H9 (cell line): ENCODE results near the gene SLCO1B1. TPM values are rescaled to one million over a fixed set of nuclear protein-coding genes. Genes with fewer than 3 reads are reported as not detected.
A peak's percentile ranks its signal among the peaks of the same experiment; 100 is the strongest.

ENCODE experiments used
- DNase-seq: peaks from one replicate; pipeline ENCODE4 v3.0.0-alpha.2; 2017
- H2AFZ ChIP-seq: one replicate; pipeline ENCODE4 v1.6.1; 2013; ENCODE audit warnings: mild to moderate bottlenecking, low read length, control low read depth, moderate library complexity
- H2AK5ac ChIP-seq: 2 replicates; pipeline ENCODE4 v1.6.1; 2013; ENCODE audit warnings: low read length, control low read depth, mixed read lengths; ENCODE audit not compliant: insufficient read length
- H2BK120ac ChIP-seq: one replicate; pipeline ENCODE4 v1.6.1; 2013; ENCODE audit warnings: low read depth, mild to moderate bottlenecking, low read length, control low read depth, inconsistent platforms; ENCODE audit not compliant: poor library complexity, severe bottlenecking
- H2BK12ac ChIP-seq: 2 replicates; pipeline ENCODE4 v1.6.1; 2013; ENCODE audit warnings: low read length, control low read depth, mixed read lengths, low read depth; ENCODE audit not compliant: insufficient read length
- H2BK15ac ChIP-seq: 2 replicates; pipeline ENCODE4 v1.6.1; 2013; ENCODE audit warnings: low read depth, low read length, control low read depth
- H2BK20ac ChIP-seq: one replicate; pipeline ENCODE4 v1.6.1; 2013; ENCODE audit warnings: low read depth, mild to moderate bottlenecking, low read length, control low read depth, inconsistent platforms; ENCODE audit not compliant: poor library complexity, severe bottlenecking
- H2BK5ac ChIP-seq: 2 replicates; pipeline ENCODE4 v1.6.1; 2013; ENCODE audit warnings: low read length, control low read depth, mixed read lengths; ENCODE audit not compliant: insufficient read length
- H3K14ac ChIP-seq: 2 replicates; pipeline ENCODE4 v1.6.1; 2013; ENCODE audit warnings: low read length, control low read depth; ENCODE audit not compliant: insufficient read depth
- H3K18ac ChIP-seq: 2 replicates; pipeline ENCODE4 v1.6.1; 2013; ENCODE audit warnings: low read depth, mild to moderate bottlenecking, mixed read lengths, low read length, control low read depth; ENCODE audit not compliant: insufficient read length
- H3K23ac ChIP-seq: 2 replicates; pipeline ENCODE4 v1.6.1; 2013; ENCODE audit warnings: low read length, control low read depth, mixed read lengths, low read depth; ENCODE audit not compliant: insufficient read length
- H3K23me2 ChIP-seq: 2 replicates; pipeline ENCODE4 v1.6.1; 2013; ENCODE audit warnings: low read depth, mild to moderate bottlenecking, mixed read lengths, low read length, control low read depth; ENCODE audit not compliant: insufficient read length, poor library complexity, severe bottlenecking
- H3K27ac ChIP-seq: 2 replicates; pipeline ENCODE4 v1.5.1; 2013; ENCODE audit warnings: low read length, control low read depth, mixed read lengths, low read depth; ENCODE audit not compliant: insufficient read length
- H3K27me3 ChIP-seq: 2 replicates; pipeline ENCODE4 v1.6.1; 2013; ENCODE audit warnings: low read length, control low read depth, inconsistent platforms; ENCODE audit not compliant: insufficient read depth
- H3K4ac ChIP-seq: 2 replicates; pipeline ENCODE4 v1.6.1; 2013; ENCODE audit warnings: low read depth, mild to moderate bottlenecking, control low read depth, inconsistent platforms, low read length, moderate library complexity
- H3K4me1 ChIP-seq: 2 replicates; pipeline ENCODE4 v1.6.1; 2013; ENCODE audit warnings: low read length, control low read depth, inconsistent platforms; ENCODE audit not compliant: insufficient read depth
- H3K4me2 ChIP-seq: 2 replicates; pipeline ENCODE4 v1.6.1; 2013; ENCODE audit warnings: low read length, control low read depth, mixed read lengths; ENCODE audit not compliant: insufficient read length, insufficient read depth
- H3K56ac ChIP-seq: 2 replicates; pipeline ENCODE4 v1.6.1; 2013; ENCODE audit warnings: low read depth, mild to moderate bottlenecking, mixed read lengths, low read length, control low read depth; ENCODE audit not compliant: insufficient read length
- H3K79me1 ChIP-seq: 2 replicates; pipeline ENCODE4 v1.6.1; 2013; ENCODE audit warnings: low read depth, mild to moderate bottlenecking, moderate library complexity, low read length, control low read depth, inconsistent platforms; ENCODE audit not compliant: insufficient read depth, poor library complexity, severe bottlenecking
- H3K79me2 ChIP-seq: 2 replicates; pipeline ENCODE4 v1.6.1; 2013; ENCODE audit warnings: low read length, control low read depth, inconsistent platforms; ENCODE audit not compliant: insufficient read depth
- H3K9ac ChIP-seq: 2 replicates; pipeline ENCODE4 v1.6.1; 2013; ENCODE audit warnings: low read length, control low read depth, mixed read lengths; ENCODE audit not compliant: insufficient read length; ENCODE audit errors: extremely low read depth
- H3K9me3 ChIP-seq: one replicate; pipeline ENCODE4 v1.6.1; 2013; ENCODE audit warnings: low read depth, low read length, inconsistent platforms; ENCODE audit not compliant: control insufficient read depth
- H3T11ph ChIP-seq: one replicate; pipeline ENCODE4 v1.6.1; 2013; ENCODE audit warnings: mild to moderate bottlenecking, low read length, control low read depth, inconsistent platforms
- H4K20me1 ChIP-seq: one replicate; pipeline ENCODE4 v1.6.1; 2013; ENCODE audit not compliant: control insufficient read depth, insufficient read length, insufficient read depth
- H4K5ac ChIP-seq: 2 replicates; pipeline ENCODE4 v1.6.1; 2013; ENCODE audit warnings: low read depth, mild to moderate bottlenecking, mixed read lengths, low read length, control low read depth; ENCODE audit not compliant: insufficient read length
- H4K8ac ChIP-seq: replicated peaks from 2 replicates; pipeline ENCODE4 v1.6.1; 2013; ENCODE audit warnings: low read length, control low read depth, mixed read lengths, low read depth; ENCODE audit not compliant: insufficient read length
- H4K91ac ChIP-seq: 2 replicates; pipeline ENCODE4 v1.6.1; 2013; ENCODE audit warnings: low read depth, mild to moderate bottlenecking, moderate library complexity, mixed read lengths, low read length, control low read depth; ENCODE audit not compliant: insufficient read length
- H3K27ac Mint-ChIP-seq, 3 experiments: 2 replicates in 2 of 3; 3 replicates in 1 of 3; pipeline ENCODE4 v1.8.0; 2020 to 2021; ENCODE audit warnings: mixed read lengths in 3 of 3, mild to moderate bottlenecking in 1 of 3, moderate library complexity in 1 of 3
- H3K27me3 Mint-ChIP-seq: 2 replicates; pipeline ENCODE4 v1.8.0; 2021; ENCODE audit warnings: low read depth, mild to moderate bottlenecking, moderate library complexity, mixed read lengths
- H3K36me3 Mint-ChIP-seq, 3 experiments: 2 replicates in 2 of 3; 3 replicates in 1 of 3; pipeline ENCODE4 v1.8.0; 2020 to 2021; ENCODE audit warnings: low read depth in 3 of 3, mixed read lengths in 3 of 3; ENCODE audit not compliant: insufficient read depth in 1 of 3
- H3K4me1 Mint-ChIP-seq, 2 experiments: 2 replicates each; pipeline ENCODE4 v1.8.0; 2020; ENCODE audit warnings: mixed read lengths in 2 of 2
- H3K4me3 Mint-ChIP-seq, 2 experiments: 2 replicates in 1 of 2; 3 replicates in 1 of 2; pipeline ENCODE4 v1.8.0; 2020 to 2021; ENCODE audit warnings: mild to moderate bottlenecking in 2 of 2, mixed read lengths in 2 of 2, moderate library complexity in 1 of 2
- H3K9me3 Mint-ChIP-seq, 2 experiments: 2 replicates in 1 of 2; 3 replicates in 1 of 2; pipeline ENCODE4 v1.8.0; 2020; ENCODE audit warnings: mild to moderate bottlenecking in 2 of 2, mixed read lengths in 2 of 2, moderate library complexity in 1 of 2
- CTCF ChIP-seq: fragments of 200-600 bp; sonication (generic); conservative IDR thresholded peaks from 3 replicates; pipeline ENCODE4 v1.8.0; 2021; ENCODE audit warnings: antibody characterized with exemption, mild to moderate bottlenecking
- WGBS: extraction: QIAGEN DNeasy Blood & Tissue Kit; methylation state at CpG from one replicate; pipeline ENCODE4 v1.1.7; 2013; ENCODE audit warnings: missing lambda C conversion rate, low lambda C conversion rate, mixed read lengths; ENCODE audit not compliant: insufficient read length; ENCODE audit errors: extremely low coverage; 5-methylcytosine and 5-hydroxymethylcytosine counted together
- total RNA-seq: library from RNA; stranded (reverse); gene quantifications from 2 replicates; pipeline ENCODE4 v1.2.1, GENCODE V29; 2021

The SLCO1B1 gene
- total RNA-seq, 1 experiment from 2014 or later = 0.09 TPM

- no peak overlapping the region for H4K5ac ChIP-seq
- no peaks in the 10 kb centered on the region for H3K27me3 ChIP-seq
- DNase-seq = no peak
- no peaks in the 10 kb centered on the region for H3K9me3 ChIP-seq
- H3K56ac ChIP-seq = no peak overlapping the region
- Mint-ChIP-seq H3K4me1 (peaks cover 3% of the 10 kb centered on the region in 2 experiments; a peak in 2 of 4 replicates), H3K9me3 (peaks cover 0 to 2% of the 10 kb centered on the region in 2 experiments; a peak in 2 of 5 replicates), H3K36me3 (no peaks in the 10 kb centered on the region; a peak in 1 of 7 replicates), H3K27ac (peak overlapping the region in 1 of 3 experiments; percentile 87; a peak in 1 of 7 replicates), H3K27me3 (no peaks in the 10 kb centered on the region), H3K4me3 (no peak overlapping the region)
- H2AK5ac ChIP-seq = no peak overlapping the region
- no CpG with 5 or more reads among the region's 5 CpGs for WGBS
- H2AFZ ChIP-seq = no peak overlapping the region
- no peak overlapping the region for H2BK120ac ChIP-seq
- H2BK20ac ChIP-seq = no peak overlapping the region
- no peak for TF ChIP-seq CTCF
- no peaks in the 10 kb centered on the region for H3K23me2 ChIP-seq
- H3K4ac ChIP-seq = no peak overlapping the region
- H2BK5ac ChIP-seq = no peak overlapping the region
- H3K9ac ChIP-seq = no peak overlapping the region
- H4K20me1 ChIP-seq = no peaks in the 10 kb centered on the region
- H3K23ac ChIP-seq = no peak overlapping the region
- H3K27ac ChIP-seq = no peak overlapping the region
- H4K91ac ChIP-seq = no peak overlapping the region
- no peak overlapping the region for H3K14ac ChIP-seq
- no peak overlapping the region for H3K4me2 ChIP-seq
- no peaks in the 10 kb centered on the region for H3K79me2 ChIP-seq
- H4K8ac ChIP-seq = no peak overlapping the region
- H3T11ph ChIP-seq = no peak overlapping the region
- H3K4me1 ChIP-seq = no peaks in the 10 kb centered on the region
- H3K18ac ChIP-seq = no peak overlapping the region
- no peak overlapping the region for H2BK15ac ChIP-seq
- H2BK12ac ChIP-seq = no peak overlapping the region
- H3K79me1 ChIP-seq = no peaks in the 10 kb centered on the region
Observed at GRCh38 chr12:21252070-21252469, 121.1 kb downstream of the SLCO1B1 start.
